ENCODE measurements around the gene BLOC1S5.

BLOC1S5 gene, protein sequence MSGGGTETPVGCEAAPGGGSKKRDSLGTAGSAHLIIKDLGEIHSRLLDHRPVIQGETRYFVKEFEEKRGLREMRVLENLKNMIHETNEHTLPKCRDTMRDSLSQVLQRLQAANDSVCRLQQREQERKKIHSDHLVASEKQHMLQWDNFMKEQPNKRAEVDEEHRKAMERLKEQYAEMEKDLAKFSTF

DNA sequence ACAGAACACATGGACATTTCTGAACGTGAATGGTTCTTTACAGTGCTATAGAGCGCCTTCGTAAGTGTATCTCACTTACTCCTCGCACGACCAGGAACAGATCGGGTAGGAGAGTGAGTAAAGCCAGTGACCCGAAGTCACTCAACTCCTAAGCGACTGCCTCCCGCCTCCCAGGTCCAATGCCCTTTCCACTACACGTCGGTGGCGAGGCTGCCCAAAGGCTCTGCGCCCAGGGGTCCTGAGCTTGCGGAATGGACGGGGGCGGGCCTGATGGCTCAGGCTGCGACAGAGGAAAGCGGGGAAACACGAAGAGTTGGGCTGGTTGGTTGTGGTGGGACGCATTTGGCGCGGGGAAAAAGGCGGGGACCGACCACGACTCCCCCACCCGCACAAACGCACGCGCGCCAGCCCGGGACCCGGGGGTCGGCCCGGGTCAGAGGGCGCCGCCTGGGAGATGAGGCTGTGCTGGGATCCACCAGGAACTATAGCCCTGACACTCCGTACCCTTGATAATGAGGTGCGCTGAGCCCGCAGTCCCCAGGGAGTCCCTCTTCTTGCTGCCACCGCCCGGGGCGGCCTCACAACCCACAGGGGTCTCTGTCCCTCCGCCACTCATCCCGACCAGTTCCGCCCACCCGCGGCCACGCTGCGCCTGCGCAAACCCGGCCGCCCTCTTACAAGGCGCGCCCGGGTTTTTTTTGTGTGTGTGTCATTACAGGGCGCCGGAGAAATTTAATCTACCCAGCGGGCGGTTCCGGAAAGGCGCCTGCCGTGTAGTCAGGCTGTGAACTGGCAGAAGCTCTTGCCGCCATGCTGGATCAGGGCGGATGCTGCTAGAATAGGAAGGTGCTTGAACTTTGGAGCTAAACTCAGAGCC lies at the start of gene BLOC1S5:
Gene BLOC1S5, minus strand, starts transcription at position 629 of the 877 bp plus-strand sequence. Its CDS starts 13 bp downstream, at position 616.
- peak; percentile 97 to 98 for DNase-seq (ENCODE audit: low read depth in 2 of 2)

DNA sequence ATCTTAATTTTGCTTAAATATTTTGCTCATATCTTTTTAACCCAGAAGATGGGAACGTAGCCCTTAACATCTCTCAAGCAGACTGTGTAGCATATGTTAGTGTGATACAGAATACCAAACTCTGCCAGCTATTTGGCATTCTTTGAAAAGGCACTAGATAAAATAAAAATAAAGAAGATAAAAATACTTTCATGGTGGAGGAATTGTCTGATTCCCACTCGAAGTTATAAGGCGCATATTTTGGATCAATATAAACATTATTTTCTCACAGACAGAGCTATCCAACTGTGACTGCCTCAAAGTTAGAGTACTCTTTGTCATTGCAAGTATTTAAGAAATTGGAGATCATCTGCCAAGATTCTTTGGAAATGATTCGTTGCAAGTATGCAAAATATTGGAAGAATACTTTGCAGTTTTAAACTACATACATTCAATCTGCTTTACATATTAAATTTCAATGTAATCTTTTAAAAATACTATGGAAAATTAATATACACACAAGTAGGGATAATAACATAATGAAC lies 49.0 kb upstream of the BLOC1S5 start:
- no peak for DNase-seq (ENCODE audit: low read depth in 2 of 2)

DNA sequence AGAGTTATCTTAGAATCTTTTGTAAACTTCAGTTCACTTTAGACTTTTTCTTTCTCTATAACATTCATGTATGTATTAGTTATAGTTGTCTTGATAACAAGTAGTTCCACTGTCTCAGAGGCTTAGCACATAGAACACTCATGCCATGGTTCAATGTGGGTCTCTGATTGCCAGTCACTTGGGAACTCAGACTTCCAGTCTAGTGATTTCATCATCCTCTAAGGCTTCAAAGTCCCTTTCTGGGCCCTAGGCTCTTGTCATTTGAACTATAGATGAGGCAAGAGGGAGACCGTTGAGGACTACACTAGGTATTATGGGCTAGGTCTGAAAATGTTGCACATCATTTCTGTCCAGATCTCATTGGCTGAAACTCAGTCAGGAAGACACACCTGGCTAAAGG lies 46.5 kb upstream of the BLOC1S5 start:
- DNase-seq (ENCODE audit: low read depth in 2 of 2): no peak

DNA sequence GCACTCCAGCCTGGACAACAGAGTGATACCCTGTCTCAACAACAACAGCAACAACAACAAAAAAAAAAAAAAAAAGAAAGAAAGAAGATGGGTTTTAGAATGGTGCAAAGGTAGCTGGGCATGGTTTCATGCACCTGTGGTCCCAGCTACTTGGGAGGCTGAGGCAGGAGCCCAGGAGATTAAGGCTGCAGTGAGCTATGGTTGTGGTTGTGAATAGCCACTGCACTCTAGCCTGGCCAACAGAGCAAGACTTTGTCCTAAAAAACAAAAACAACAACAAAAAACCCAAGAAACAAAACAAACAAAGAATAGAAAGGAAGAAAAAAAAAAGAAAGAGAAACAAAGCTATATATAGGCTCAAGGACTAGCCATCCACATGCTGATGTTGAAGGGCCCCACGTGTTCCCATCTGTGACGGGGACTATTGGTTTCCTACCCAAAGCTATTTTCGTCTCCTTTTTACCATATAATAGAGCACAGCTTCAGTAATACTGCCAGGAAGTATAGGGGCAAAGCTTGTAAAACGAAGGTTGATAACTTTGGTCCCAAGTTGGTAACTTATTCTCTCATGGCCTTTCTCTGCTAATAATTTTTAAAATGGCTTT lies 46.0 kb upstream of the BLOC1S5 start:
- DNase-seq (ENCODE audit: low read depth in 2 of 2): no peak

DNA sequence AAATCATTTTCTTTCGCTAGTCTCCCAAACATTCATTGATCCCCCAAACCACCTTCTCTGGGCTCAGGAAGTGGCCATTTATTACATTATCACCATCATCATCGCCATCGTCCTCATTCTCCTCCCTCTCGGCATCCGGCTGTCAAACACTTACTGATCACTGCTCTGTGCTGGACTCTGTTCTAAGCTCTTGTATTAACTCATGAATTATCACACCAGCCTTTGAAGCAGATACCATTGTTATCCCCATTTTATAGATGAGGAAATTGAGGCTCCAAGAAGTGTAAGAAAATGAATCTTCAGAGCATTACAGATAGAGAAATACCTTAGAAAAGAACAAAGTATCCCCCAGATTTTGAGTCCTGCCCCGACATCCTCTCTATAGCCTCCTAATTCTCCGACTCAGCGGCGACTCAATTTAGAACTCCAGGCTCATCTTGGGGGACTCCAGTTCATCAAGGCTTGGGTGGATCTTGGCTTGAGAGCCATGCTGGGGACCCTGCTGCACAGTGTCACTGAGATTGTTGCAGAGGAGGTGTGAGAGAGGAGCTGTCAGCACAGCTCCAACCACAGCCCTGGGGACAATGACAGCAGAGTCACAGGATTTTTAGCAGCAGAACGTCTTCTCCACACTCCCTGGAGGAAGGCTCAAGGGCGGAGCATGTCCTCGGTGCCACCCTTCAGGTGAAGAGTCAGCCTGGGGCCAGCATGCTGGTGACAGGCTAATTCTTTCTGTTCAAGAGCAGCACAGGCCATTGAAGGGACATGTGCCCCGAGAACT lies 44.8 kb upstream of the BLOC1S5 start:
- no peak for DNase-seq (ENCODE audit: low read depth in 2 of 2)

DNA sequence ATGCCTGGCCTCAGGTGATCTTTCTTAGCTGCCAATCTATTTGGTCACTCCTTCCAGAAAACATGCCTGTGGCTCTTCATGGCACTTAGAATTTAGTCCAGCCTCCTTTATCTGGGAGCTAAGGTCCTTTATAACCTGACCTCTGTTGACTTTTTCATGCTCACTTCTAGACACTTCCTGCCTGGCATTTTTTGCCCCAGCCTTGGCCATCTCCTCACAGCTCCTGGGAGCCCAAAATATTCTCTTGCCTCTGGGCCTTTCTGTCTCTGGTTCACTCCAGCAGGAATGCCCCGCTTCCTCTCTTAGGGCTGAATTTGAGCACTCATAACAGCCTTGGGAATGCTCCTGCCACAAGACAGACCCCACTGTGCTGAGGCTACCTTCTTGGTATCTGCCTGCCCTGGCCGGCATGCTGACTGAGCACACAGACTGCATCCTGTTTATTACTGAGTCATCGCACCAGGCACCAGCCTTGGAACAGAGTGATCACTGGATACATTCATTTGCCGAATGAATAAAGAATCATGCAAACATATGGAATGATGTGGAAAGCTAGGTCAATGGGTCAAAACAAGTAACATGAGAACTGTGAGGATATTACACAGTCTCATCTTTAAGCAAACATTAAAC lies 44.0 kb upstream of the BLOC1S5 start:
- no peak for DNase-seq (ENCODE audit: low read depth in 2 of 2)

DNA sequence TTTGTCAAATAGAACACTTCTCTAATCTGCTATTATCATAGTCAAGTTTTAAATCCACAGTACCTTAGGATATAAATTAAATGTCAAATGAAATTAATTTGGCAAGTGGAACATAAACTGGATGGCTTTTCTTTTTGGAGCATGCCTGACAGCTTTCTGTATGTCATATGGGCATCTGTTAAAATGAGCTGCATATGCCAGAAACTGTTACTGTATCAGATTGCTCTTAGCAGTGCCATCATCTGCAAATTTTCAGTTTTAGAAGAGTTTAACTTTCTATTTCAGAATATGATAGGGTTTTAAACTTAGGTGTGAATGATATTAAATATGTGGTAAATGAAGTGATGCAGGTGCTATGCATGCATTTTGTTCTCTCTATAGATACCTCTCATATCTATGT lies 41.6 kb upstream of the BLOC1S5 start:
- DNase-seq (ENCODE audit: low read depth in 2 of 2): no peak

DNA sequence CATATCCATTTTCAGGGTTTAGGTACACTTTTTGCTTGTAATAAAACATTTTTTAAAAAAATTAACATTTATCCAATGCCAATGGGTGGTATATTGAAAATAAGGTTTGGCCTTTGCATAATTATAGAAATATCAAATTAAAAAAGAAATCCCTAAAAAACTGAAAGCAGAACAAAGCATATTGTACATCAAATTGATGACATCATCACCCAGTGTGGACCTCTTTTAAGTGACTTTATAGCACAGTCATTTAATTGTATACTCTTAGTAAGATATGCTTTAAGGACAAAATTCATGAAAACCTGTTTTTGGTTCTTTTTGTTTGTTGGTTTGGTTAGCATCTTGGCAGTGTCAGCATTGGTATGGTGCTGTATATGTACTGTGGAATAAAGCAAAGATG lies 39.5 kb upstream of the BLOC1S5 start:
- no peak for DNase-seq (ENCODE audit: low read depth in 2 of 2)

DNA sequence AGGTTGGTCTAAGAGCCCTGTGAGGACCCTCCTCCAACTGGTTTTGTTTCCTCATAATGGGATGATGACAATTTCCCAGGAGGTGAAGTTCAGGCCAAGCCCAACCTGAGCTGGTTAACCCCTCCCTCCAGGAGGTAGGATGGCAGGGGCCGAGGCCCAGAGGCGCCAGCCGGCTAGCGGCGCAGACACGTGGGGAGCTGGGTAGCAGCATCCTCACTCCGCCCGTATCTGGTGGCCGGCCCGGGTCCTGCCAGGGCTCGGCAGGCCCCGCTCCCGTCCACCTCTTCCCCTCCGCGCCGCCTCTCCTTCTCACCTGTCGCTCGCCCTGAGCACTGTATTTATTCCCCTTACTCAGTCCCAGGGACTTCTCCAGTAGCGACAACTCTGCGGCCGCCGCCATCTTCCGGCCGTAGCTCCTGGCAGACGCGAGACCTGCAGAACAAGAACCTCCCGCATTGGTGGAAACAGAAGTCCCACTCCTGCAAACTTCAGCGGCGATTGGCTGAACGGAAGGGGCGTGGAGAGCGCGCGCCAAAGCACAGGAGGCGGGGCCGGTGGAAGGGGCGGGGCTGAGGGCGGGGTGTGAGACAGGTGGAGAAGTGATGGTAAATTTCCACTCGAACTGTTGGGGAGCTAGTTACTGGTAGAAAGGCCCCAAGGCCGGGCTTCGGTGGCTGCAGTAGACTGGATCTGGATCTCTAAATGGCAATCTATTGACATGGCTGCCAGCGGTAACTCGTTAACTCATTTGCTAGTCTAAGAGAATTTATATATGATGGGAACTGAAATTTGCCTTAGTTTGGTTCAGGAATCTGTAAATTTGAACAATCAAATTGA lies 38.2 kb upstream of the BLOC1S5 start, which contains the start of gene EEF1E1:
Gene EEF1E1, minus strand, starts transcription at position 427 of the 837 bp plus-strand sequence. Its CDS starts 27 bp downstream, at position 400.
- peak; percentile 99 to 100 for DNase-seq (ENCODE audit: low read depth in 2 of 2)

DNA sequence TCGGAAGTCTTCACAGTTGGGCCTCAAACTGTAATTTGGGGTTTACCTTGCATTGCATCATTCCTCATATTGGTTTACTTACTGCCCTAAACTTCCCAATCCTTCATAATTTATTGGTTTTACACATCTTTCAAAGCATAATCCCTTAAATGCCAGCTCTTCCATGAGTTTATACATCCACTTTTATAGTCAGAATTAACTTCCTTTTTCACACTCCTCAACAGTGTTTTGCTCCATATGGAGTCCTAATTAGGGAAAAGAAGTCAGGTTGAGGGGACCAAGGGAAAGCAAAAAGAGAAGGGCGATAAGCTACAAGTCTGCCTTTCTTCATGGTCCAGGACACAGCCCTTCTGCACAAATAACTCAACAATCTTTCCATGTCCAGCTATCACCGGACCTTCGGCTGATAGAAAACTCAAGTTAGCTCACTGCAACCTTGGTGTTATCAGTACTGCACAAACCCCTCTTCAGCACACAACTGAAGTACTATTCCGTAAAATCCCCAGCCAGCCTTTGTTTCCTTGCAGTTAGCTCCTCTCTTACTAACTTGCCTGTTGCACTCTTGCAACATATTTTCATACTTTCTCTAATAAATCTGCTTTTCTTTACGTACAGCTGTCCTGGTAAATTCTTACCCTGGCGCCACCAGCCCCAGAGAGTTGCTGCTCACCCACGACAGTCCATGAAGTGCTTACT lies 36.1 kb upstream of the BLOC1S5 start:
- no peak for DNase-seq (ENCODE audit: low read depth in 2 of 2)

DNA sequence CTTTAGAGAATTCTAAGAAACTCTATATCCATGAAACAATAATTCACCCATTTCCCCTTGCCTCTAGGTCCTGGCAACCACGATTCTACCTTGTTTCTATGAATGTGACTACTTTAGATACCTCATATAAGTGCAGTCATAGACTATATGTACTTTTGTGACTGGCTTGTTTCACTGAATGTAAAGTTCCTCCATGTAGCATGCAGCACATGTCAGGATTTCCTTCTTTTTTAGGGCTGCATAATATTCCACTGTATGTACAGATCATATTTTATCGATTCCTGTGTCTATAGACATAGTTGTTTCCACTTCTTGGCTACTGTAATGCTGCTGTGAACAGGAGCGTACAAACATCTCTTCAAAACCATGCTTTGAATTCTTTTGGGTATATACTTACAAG lies 26.5 kb upstream of the BLOC1S5 start:
- no peak for DNase-seq (ENCODE audit: low read depth in 2 of 2)

DNA sequence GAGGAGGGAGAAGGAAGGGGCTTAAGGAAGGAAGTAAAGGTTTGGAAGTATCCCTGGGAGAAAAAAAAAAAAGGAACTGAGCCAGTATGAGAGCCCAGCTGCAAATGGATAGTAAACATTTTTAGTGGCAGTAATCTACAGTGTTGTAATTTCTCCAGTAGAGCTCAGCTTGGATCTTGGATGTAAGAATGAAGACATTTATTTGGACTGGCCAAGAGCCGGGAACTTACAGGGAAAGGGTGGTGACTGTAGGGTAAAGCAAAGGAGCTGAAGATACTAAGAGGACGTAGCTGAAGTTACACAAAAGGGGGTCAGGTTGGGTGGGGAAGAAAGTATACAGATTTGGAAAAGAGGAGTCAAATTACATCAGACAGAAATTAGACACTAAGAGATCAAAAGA lies 24.7 kb upstream of the BLOC1S5 start:
- no peak for DNase-seq (ENCODE audit: low read depth in 2 of 2)

DNA sequence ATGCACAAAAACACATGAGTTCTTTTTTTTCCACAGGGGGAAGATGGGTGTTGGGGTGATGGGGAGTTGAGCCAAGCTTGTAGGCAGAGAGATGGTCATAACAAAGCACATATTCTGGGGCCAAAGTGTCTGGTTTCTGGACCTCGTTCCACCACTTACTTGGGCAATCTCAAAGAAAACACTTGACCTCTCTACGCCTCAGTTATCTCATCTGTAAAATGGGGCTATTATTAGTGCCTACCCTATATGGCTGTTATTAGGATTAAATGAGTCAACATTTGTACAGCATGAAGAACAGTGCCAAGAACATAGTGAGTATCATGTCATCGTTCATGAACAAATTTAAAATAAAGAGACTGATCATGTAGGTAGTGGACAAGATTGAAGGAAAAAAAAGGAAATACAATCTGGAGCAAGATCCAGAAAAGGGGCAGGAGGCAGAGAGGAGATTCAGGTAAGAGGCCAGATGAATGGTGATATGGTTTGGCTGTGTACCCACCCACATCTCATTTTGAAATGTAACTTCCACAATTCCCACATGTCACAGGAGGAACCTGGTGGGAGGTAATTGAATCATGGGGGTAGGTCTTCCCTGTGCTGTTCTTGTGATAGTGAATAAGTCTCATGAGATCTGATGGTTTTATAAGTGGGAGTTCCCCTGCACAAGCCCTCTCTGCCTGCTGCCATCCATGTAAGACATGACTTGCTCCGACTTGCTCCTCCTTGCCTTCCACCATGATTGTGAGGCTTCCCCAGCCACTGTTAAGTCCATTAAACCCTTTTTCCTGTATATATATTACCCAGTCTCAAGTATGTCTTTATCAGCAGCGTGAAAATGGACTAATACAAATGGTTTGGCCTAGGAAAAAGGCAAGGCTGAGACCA lies 23.9 kb upstream of the BLOC1S5 start:
- no peak for DNase-seq (ENCODE audit: low read depth in 2 of 2)

DNA sequence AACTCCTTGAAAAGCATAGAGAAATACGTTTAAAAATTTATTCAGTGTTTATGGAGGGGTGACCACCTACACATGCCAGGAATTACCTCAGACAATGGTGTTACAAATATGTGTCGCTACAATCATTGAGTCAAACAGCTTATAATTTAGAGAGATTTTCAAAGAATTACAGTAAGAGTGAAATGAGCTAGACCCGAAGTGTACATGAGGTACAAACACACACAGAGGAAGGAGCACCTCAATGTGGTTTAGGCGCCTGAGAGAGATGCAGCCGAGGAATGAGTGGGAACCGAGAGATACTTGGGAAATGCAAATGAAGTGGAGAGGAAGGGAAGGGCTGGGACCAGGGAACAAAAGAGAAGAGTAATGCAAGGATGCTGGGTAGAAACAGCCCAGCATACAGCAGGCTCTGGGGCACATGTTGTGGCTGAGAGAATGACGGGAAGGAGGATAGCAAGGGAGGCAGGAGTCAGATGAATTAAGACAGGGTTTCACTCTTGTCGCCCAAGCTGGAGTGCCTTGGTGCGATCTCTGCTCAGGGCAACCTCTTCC lies 22.6 kb upstream of the BLOC1S5 start:
- DNase-seq (ENCODE audit: low read depth in 2 of 2): no peak

DNA sequence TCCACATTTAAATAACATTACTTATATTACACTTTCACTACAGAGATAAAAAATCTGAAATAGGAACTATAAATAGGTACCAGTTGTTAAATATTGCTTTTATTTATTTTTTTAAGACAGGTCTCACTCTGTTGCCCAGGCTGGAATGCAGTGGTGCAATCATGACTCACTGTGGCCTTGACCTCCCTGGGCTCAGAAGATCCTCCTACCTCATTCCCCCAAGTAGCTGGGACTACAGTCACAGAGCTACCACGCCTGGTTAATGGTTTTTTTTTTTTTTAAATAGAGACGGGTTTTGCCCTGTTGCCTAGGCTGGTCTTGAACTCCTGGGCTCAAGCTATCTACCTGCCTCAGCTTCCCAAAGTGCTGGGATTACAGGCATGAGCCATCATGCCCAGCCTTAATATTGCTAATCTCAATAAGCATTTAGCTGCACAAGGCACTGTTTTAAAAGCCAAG lies 20.9 kb upstream of the BLOC1S5 start:
- no peak for DNase-seq (ENCODE audit: low read depth in 2 of 2)

DNA sequence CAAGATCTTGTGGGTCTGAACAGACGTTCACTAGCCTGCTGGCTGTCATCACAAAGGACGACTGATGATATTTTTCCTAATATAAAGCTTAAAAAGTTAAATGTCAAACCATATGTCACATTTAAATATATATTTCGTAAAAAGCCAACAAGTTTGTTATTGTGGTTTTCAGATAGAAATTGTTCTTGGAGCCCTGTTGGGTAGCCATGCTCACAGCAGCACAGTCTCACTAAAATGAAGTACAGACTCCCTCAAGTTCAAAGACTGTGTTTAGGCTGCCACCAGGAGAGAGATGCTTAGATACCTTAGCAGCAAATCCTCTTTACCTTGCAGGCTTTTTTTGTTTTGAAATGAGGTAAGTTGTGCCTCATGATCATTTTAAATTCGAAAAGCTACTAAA lies 20.4 kb upstream of the BLOC1S5 start:
- DNase-seq (ENCODE audit: low read depth in 2 of 2): no peak

DNA sequence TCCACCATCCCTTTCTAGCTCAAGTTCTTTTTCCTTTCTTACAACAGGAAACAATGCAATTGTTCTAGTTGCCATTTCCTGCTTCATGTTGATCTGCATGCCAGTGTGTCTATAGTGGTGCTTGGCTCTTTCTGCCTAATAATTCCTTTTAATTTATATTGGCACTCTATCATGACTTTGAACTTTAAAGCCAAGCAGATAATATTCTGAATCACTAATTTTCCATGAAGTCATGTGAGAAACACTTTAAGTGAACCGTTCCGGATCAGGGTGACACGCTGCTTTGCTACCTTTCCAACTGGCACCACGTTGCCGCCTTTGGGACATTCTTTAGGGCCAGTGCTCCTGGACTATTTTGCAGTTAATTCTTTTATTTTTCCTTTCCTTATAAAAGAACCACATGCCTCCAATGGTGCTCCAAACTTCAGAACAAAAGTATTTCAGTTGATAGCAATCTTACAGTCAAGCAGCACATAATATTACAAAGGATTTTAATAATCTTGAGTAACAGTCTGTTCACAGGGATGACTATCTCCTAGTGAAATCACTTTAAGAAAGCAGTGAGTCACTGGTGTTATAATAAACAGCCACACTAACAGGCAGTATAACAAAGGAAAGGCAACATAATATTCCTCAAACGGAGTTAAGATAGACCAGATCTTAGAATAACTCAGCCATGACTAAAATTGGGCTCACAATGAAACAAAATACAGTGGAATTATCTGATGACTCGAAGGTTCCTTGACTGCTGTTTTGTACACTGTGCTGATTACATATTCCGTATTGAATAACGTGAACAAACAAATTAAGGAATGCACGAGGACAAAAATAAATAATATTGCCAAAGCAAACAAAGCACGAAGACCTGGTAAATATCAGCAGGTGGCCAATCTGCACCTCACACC lies 19.0 kb upstream of the BLOC1S5 start:
- no peak for DNase-seq (ENCODE audit: low read depth in 2 of 2)

Measured in stimulated activated CD4-positive, alpha-beta T cell treated with anti-CD3 and anti-CD28 coated beads, Interleukin-1b, Interleukin-23, amount 100 ng/mL, for 4 hours (primary cell).